H1 (cell line): ENCODE results near the gene MGLL.

ENCODE experiments used
- HDAC6 ChIP-seq: IDR thresholded peaks from one replicate; pipeline ENCODE4 v1.7.1; 2012; ENCODE audit warnings: low read depth, mild to moderate bottlenecking, inconsistent platforms, low read length, moderate library complexity
- TEAD4 ChIP-seq: IDR thresholded peaks from 2 replicates; pipeline ENCODE4 v1.6.1; 2012; ENCODE audit warnings: low read depth, low read length, inconsistent platforms, mixed read lengths
- TF ChIP-seq, protein P1 (sequence below), 3 experiments: IDR thresholded peaks; 1 replicate in 2 of 3; 2 replicates in 1 of 3; pipeline versions ENCODE4 v1.5.1 to v1.6.1; 2011; ENCODE audit warnings: low read length in 3 of 3, mild to moderate bottlenecking in 3 of 3, inconsistent platforms in 2 of 3, low read depth in 1 of 3, moderate library complexity in 1 of 3; ENCODE audit not compliant: insufficient read depth in 1 of 3; ENCODE audit errors: control extremely low read depth in 1 of 3

GRCh38 chr3:127711021-127711695 is 111.2 kb downstream of the MGLL start:
- TF ChIP-seq TEAD4: no peak
- TF ChIP-seq HDAC6: no peak
- TF ChIP-seq, protein P1, sequence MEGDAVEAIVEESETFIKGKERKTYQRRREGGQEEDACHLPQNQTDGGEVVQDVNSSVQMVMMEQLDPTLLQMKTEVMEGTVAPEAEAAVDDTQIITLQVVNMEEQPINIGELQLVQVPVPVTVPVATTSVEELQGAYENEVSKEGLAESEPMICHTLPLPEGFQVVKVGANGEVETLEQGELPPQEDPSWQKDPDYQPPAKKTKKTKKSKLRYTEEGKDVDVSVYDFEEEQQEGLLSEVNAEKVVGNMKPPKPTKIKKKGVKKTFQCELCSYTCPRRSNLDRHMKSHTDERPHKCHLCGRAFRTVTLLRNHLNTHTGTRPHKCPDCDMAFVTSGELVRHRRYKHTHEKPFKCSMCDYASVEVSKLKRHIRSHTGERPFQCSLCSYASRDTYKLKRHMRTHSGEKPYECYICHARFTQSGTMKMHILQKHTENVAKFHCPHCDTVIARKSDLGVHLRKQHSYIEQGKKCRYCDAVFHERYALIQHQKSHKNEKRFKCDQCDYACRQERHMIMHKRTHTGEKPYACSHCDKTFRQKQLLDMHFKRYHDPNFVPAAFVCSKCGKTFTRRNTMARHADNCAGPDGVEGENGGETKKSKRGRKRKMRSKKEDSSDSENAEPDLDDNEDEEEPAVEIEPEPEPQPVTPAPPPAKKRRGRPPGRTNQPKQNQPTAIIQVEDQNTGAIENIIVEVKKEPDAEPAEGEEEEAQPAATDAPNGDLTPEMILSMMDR (IDR thresholded peaks at IDR 0.05; ENCODE audit: control extremely low read depth in 1 of 3, insufficient read depth in 1 of 3, low read depth in 1 of 3, low read length in 3 of 3): no peak
